ENCODE data around the gene SBF1.
"Not testable (repeated sequence)": the region's sequence is repeated elsewhere in the genome, so short reads cannot be mapped to it uniquely, and the experiment has no call there.

The SBF1 gene

DNA sequence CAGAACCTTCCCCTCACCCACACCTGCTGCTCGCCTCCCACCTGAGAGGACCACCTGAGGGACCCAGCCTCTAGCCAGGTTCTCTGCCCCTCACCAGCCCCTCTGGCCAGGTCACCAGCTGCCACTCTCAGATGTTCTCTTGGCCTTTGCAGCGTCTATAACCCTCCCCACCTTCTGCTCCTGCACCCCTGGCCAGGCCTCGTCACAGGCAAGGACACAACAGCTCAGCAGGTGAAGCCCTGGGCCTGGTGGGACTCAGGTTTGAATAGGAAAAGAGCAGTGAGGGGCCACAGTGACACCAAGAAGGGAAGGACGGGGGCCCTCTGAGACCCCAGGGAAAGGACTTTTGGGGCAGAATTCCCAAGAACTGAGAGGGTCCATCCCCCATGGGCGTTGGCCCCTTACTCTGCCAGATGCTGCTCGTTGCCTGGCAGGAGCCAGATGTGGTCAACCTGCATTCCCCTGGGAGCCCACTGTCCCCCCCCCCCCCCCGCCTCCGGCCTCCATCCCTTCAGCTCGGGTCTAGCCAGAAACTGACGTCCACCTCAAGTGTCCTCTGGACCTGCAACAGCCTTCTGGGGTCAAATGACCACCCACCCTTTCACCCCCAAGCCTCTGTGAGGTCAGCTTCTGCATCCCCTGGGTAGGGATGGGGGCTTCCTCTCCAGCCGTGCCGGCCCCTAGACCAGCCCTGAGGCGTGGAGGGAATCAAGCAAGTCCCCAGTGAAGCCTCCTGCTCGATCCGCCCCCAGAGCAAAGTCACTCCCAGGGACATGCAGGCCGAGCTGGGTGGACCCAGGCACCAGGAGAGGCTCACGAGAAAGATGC lies 28.7 kb downstream of the SBF1 start:
- no peak for DNase-seq (ENCODE audit: low read depth, low spot score)

DNA sequence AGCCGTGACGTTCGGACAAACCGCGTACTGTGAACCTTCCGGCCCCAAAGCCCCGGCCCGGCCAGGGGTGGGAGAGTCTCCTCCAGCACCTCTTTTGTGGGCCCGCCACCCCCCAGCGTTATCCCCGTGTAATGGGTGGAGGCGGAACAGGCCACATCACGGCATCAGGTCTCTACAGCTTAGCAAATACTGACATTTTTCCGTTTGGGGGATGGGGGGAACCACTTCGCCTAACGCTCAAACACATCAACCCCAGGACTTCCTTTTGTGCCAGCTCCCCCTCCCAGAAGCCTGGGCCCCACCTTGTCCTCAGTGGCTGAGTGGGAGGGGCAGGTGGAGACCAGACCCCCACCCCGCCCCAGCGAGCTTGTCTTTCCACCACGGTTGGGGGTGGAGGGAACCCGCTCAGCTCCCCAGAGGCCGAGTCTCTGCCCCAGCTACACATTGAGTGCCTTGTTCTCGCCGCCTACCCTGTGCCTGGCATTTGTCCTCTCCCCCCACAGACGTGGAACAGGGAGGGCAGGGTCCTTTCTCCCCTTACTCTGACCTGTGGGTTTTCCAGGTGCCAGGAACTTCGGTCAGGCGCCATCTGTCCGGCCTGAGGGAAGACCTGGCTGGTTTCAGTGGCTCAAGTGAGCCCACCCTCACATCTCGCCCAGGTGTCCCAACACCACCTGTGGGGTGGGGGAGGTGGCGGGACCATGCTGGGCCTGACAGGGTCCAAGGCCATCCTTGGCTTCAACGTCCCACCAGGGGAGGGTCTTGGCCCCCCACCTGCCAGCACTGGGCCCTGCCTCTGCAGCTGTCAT lies 29.6 kb downstream of the SBF1 start:
- DNase-seq (ENCODE audit: low read depth, low spot score) = no peak

DNA sequence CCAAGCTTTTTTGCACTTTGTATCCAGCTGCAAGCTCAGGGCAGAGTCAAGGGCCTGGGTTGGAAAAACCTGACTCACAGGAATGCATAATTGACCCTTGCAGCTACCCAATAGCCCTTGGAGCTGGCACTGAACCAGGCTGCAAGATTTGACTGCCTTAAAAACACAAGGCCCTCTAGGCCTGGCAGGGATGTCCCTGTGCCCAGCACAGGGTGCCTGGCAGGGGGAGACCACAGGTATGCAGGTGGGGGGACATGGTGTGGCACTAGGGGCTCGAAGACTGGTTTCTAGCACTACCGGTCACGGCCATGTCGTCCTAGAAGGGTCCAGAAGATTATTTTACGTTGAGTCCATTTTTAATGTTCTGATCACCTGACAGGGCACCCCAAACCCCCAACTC lies 30.2 kb downstream of the SBF1 start:
- DNase-seq (ENCODE audit: low read depth, low spot score) = peak; percentile 82

DNA sequence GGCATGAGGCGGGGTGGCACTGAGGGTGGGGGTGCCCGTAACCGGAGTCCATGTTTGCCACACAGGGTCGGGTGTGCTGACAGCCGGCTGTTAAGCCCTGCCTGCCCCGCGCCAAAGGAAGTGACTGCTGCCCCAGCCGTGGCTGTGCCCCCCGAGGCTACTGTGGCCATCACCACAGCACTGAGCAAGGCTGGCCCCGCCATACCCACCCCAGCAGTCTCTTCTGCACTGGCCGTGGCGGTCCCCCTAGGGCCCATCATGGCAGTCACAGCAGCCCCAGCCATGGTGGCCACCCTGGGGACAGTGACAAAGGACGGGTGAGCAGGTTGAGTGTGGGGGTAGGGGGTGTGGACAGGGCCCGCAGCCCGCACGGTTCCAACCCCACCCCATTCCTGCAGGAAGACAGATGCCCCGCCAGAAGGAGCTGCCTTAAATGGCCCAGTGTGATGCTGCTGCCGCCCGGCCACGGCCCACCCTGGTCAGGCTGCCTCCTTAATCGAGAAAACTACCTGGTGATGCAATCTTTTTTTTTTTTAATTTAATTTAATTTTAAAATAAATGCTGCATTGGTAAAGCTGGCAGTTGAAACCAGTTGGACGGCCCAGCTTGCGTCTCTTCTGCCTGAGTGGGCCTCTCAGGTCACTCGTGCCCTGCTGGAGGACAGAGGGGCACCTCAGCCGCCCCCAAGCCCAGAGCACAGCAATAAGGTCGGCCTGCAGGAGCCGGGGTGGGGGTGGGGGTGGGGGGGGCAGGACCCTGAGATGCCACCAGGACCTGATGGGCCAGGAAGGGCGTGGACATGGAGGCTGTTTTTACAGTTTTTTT lies 30.8 kb downstream of the SBF1 start:
- no peak for DNase-seq (ENCODE audit: low read depth, low spot score)

DNA sequence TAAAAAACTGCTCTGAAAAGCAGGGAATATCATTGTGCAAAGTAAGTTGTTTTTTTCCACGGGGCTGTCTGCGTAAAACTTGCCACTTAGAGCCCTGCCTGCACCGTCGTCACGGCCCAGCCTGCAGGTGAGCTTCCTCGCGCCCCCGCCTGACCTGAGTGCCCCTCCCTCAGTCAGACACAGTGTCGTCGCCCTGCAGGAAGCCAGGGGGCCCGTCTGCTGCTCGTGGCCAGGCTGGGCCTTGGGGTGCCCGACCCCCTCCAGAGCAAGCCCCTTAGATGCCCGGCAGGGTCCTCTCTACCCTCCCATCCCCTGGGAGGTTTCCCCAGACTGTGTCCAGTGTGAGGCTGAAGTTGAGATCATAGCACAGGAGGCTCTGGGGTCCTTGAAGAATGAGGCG lies 31.6 kb downstream of the SBF1 start:
- DNase-seq (ENCODE audit: low read depth, low spot score) = no peak

DNA sequence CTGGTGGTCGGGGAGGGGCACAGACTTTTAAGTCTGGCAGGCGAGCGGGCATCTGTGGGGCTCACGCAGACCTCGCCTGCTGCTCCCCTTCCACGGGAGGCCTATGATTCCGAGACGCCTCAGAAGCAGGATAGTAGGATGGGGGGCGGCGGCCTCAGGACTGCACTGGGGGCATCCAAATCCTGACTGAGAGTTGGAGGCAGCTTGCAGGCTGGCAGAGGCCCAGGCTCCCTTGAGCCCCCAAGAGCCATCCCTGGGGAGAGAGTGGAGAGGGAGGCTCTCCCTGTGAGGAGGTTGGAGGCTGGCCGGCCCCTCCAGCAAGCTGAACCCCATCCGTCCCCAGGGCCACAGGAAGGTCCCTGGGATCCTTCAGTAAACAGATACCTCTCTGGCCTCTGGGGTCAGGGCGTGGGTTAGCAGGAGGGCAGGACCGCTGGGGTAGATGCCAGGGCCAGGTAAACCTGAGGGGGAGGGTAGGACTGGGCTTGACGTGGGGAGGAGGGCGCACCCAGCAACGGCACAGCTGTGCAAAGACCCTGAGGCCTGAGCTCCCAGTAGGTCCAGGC lies 33.3 kb downstream of the SBF1 start:
- no peak for DNase-seq (ENCODE audit: low read depth, low spot score)

DNA sequence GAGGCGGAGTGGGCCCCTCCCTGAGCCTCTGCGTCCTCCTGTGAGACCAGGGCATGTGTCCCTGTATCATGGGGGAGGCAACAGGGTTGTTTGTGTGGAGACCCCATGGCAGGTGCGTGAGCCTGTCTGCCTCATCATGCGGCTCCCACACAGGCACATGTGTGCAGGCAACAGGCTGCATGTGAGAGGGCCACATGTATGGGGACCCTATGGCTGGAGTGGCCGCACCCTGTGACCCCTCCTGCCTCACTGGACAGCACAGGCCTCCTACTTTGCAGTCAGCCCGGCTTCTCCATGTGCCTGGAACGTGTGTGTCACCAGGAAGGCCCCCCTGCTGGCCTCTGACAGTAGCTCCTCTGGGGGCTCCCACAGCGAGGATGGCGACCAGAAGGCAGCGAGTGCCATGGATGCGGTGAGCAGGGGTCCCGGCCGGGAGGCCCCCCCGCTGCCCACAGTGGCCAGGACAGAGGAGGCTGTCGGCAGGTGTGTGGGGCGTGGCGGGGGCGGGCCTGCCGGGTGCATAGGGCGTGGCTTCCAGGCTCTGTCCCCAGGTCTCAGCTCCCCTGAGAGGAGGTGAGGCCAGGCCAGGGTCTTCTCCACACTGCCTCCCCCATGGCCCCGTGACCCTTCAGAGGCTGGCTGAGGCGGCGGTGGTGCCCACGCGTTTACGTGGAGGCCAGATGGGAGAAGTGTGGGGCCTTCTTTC lies 34.1 kb downstream of the SBF1 start:
- DNase-seq (ENCODE audit: low read depth, low spot score) = no peak

DNA sequence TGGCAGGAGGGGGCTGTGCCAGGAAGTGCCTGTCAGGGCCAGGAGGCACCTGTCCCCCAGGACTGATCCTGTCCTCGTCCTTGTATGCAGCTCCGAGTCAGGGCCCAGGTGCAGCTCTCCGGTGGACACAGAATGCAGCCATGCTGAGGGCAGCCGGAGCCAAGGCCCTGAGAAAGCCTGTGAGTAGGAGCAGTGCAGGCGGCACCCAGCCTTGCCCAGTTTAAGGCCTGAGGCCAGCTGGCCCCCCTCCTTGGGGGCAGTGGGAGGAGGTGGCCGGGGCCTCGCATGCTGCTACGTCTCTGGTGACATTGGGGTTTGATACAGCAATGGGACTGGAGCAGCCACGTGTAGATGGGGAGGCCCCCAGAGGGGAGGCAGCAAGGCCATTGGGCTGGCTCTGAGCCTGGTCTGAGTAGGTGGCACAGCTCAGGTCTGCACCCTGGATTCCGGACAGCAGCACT lies 34.9 kb downstream of the SBF1 start:
- no peak for DNase-seq (ENCODE audit: low read depth, low spot score)

DNA sequence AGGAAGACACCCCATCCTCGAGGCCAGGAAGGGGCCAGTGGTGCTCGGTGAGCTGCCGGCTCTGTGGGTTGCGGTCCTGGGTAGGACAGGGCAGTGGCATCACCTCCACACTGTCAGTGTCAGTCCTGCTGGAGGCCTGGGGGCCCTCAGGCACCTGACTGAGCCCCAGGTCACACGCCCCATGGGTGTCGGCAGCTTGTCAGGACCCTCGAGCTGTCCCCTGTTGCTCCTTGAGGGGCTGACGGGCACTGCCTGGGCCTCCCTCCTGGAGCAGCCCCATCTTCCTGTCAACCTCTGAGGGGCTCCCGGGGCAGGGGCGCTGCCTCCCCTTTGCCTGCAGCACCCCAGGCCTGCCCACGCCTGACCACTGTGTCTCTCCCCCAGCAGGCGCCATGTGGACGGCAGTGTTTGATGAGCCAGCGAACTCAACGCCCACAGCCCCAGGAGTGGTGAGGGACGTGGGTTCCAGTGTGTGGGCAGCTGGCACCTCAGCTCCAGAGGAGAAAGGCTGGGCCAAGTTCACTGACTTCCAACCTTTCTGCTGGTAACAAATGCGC lies 35.4 kb downstream of the SBF1 start:
- DNase-seq (ENCODE audit: low read depth, low spot score) = no peak

DNA sequence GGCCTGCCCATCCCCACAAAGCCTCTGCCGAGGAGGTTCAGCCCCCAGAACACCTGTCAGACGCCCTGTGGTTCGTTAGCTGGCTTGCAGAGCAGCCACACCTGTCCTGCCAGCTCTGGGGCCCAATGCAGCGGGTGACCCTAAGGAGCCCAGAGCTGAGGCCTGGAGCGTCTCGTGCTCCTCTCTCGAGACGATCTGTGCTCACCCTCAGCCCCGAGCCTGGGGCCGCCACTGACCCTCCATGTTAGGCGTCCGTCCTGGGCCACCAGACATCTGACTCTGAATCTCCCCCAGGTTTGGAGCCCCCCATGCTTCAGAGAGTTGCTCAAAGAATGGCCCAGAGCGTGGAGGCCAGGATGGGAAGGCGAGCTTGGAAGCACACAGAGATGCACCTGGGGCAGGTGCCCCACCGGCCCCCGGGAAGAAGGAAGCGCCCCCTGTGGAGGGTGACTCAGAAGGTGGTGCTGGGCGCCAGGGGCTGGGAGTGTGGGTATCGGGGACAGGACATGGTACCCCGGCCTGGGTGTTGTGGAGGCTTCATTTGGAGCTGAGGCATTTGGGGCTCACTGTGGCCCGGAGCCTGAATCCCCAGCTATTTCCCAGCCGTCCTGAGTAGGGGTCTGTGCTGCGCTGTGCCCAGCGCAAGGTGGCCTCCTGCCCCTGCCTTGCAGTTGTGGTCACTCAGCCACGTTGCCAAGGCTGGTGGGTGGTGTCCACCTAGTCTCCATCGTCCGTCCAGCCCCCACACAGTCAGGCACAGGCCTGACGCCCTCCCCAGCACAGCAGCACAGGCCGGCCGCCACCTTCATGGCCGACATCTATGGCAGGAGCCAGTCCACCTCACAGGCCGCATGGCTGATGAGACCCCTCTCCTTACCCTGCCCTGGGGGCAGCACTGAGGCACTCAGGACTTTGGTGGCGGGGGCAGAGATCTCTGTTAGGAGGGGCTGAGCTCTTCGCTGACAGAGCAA lies 36.2 kb downstream of the SBF1 start:
- DNase-seq (ENCODE audit: low read depth, low spot score) = no peak

DNA sequence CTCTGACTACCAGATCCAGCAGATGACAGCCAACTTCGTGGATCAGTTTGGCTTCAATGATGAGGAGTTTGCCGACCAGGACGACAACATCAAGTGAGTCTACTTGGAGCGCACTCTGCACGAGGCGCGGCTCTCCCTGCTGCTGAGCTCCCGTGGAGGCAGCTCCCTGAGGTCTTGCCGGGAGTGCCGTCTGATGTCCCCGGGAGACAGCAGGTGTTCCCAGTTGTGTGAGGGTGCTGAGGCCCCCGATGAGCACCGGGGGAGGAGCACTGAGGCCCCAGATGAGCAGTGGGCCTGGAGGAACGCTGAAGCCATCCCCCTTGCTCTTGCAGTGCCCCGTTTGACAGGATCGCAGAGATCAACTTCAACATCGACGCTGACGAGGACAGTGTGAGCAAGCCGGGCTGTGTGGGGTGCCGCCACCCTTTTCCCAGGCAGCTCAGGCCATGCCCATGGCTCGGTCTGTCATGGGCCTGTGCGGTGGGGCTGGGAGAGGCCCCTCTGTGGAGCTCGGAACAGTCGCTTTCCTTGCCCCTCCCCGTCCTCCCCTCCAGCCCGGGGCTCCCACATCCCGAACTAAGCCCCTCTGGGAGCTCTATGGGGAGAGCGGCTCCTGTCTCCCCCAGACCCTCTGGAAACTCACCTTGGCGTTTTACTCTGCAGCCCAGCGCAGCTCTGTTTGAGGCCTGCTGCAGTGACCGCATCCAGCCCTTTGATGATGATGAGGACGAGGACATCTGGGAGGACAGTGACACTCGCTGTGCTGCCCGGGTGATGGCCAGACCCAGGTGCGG lies 37.1 kb downstream of the SBF1 start:
- DNase-seq (ENCODE audit: low read depth, low spot score) = no peak

DNA sequence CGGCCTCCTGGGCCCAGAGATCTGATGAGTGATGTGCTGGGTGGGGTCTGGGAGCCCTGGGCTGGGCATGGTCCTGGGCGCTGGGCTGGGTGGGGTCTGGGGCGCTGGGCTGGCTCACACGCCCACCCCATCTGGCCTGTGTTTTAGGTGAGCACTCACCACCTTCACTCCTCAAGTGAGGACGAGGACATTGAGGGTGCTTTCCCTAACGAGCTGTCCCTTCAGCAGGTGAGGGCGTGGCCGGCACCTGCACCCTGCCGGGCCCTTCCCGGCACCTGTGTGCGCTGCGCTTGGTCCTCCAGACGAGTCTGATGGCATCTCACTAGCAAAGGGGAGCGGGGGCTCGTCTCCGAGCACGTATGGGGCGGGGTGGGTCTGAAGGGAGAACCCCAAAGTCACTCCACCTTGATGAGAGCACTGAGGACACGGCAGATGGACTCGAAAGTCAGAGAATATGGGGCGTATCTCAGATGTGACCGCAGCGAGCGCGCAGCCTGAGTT lies 37.9 kb downstream of the SBF1 start:
- DNase-seq (ENCODE audit: low read depth, low spot score) = no peak

DNA sequence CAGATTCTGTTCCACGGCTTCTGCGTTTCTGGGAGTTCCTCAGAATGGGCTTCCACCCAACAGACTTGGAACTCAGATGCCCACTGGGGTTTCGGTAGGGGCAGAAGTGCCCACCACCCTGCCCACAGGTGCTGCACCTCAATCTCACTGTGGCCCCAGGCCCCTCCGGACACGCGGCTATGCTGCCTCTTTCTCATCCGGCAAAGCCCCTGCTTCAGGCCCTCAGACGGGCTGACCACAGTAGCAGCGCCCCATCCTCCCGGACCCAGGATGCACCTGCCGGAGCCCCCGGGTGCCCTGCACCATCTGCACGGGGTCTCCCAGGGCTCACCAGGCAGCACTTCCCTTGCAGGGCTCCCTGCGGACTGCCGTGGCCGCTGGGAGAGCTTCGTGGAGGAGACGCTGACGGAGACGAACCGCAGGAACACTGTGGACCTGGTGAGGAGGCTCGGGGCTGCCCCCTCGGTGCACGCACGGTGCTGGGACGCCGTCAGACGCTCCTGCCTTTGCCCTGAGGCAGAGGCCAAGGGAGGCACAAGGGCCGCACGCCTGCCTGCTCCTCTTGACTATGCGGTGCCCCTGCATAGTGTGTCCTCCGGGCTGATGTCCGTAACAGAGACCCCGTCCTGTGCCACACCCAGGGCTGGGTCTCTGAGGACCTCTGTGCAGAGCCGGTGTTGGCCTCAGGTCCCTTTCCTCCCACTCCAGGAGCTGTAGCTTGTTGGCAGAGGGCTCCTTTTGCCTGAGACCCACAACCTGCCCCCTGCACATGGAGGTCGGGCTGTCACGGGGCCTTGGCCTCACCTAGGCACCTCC lies 38.6 kb downstream of the SBF1 start:
- DNase-seq (ENCODE audit: low read depth, low spot score) = no peak

DNA sequence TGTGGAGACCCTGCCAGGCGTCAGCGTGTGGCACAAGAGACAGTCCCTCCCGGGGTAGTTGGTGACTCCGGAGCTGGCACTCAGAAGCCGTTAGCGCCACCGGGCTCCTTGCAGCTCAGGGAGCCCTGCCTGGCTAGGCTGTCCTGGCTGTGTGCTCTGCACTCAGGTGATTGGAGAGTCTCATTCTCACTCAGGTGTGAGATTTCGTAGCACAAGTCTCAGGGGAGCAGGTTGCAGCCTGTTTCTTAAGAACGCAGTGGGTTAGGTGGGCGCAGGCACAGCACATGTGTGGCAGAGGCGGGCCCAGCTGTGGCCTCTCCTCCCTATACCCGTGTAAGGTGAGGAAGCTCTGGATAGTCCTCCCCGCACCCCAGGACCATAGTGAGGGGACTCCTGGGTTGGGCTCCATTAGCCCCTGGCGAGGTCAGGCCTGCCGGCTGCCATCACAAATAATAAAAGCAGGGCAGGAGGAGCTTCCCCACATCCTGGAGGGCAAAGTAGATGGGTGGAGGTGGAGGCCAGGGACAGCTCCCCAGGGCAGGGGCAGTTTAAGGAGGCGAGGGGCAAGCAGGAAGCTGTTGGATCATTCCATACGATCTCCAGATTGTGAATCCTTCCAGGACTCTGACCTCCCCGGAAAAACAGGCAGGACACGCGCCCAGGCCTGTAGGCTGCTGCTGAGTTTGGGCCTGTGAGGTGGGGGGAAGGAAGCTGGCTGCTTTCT lies 39.4 kb downstream of the SBF1 start:
- DNase-seq (ENCODE audit: low read depth, low spot score) = no peak

DNA sequence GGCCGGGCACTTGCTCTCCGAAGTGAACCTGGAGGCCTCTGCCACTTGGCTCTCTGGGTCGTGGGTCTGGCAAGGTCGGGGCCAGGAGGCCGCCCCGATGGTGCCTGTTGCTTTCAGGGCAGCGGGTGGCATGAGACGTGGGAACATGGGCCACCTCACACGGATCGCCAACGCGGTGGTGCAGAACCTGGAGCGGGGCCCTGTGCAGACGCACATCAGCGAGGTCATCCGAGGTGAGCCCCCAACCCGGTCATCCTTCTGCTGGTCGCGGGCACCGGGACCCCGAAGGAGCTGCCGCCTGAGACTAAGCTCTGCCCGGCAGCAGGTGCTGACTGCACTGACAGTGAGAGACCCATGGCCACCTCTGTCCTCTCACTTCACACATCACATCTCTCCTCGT lies 40.0 kb downstream of the SBF1 start:
- no peak for DNase-seq (ENCODE audit: low read depth, low spot score)

DNA sequence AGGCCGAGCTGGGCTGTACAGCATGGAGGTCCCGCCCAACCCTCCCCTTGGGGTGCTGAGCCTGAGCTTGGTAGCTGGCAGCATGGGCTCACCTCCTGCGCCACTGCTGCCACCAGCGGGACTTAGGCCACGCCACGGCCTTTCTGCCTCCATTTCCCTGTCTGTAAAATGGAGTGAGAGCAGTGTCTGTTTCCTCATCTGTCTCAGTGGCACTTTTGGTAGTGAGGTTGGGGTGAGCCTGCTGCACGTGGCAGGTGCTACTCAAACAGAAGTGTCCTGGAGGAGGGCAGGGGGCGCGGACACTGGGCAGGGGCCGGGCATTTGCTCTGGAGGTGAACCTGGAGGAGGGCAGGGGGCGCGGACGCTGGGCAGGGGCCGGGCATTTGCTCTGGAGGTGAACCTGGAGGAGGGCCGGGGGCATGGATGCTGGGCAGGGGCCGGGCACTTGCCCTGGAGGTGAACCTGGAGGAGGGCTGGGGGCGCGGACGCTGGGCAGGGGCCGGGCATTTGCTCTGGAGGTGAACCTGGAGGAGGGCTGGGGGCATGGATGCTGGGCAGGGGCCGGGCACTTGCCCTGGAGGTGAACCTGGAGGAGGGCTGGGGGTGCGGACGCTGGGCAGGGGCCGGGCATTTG lies 41.8 kb downstream of the SBF1 start:
- DNase-seq (ENCODE audit: low read depth, low spot score) = not testable (repeated sequence)

All from astrocyte of the hippocampus (primary cell).